Measurements from ENCODE around the gene C2CD3.

Gene C2CD3

GRCh38 chr11:74023276-74023675 is 147.5 kb downstream of the C2CD3 start:
- TF ChIP-seq, protein P1, sequence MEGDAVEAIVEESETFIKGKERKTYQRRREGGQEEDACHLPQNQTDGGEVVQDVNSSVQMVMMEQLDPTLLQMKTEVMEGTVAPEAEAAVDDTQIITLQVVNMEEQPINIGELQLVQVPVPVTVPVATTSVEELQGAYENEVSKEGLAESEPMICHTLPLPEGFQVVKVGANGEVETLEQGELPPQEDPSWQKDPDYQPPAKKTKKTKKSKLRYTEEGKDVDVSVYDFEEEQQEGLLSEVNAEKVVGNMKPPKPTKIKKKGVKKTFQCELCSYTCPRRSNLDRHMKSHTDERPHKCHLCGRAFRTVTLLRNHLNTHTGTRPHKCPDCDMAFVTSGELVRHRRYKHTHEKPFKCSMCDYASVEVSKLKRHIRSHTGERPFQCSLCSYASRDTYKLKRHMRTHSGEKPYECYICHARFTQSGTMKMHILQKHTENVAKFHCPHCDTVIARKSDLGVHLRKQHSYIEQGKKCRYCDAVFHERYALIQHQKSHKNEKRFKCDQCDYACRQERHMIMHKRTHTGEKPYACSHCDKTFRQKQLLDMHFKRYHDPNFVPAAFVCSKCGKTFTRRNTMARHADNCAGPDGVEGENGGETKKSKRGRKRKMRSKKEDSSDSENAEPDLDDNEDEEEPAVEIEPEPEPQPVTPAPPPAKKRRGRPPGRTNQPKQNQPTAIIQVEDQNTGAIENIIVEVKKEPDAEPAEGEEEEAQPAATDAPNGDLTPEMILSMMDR (IDR thresholded peaks at IDR 0.05; ENCODE audit: borderline replicate concordance, control extremely low read depth, extremely low read depth, insufficient read depth, missing control alignments) = no peak
- DNase-seq (ENCODE audit: low spot score) = no peak
- in situ Hi-C loops (cut with MboI; ENCODE audit: low sequenced_read_pairs, unreplicated experiment) = no loop called here

- in situ Hi-C loops (cut with MboI; ENCODE audit: low sequenced_read_pairs, unreplicated experiment) = no loop called here
- DNase-seq (ENCODE audit: low spot score) = no peak
- TF ChIP-seq, protein P1 (IDR thresholded peaks at IDR 0.05; ENCODE audit: borderline replicate concordance, control extremely low read depth, extremely low read depth, insufficient read depth, missing control alignments) = no peak
Observed at GRCh38 chr11:74022546-74022945, 148.3 kb downstream of the C2CD3 start.

- in situ Hi-C loops (cut with MboI; ENCODE audit: low sequenced_read_pairs, unreplicated experiment) = no loop called here
- DNase-seq (ENCODE audit: low spot score) = no peak
- TF ChIP-seq, protein P1 (IDR thresholded peaks at IDR 0.05; ENCODE audit: borderline replicate concordance, control extremely low read depth, extremely low read depth, insufficient read depth, missing control alignments) = no peak
Observed at GRCh38 chr11:74021998-74022397, 148.8 kb downstream of the C2CD3 start.

DNA sequence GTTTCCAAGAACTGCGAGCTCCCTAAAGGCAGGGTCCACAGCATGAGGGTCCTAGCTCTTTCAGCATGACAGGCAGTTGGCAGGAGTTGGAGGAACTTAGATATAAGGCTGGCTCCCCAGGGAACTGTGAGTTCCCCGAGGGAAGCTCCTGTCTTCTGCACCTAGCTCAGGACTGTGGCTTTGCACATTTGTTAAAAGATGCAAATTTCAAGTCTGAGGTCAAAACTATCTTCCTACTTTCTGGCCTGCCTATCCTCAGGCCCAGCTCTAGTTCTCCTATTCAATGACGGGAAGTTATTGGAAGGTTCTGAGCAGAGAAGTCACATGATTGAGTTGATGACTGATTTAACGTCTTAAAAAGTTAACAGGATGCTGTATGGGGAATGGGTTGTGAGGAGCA is 150.3 kb downstream of the C2CD3 start:
- in situ Hi-C loops (cut with MboI; ENCODE audit: low sequenced_read_pairs, unreplicated experiment) = no loop called here
- no peak for DNase-seq (ENCODE audit: low spot score)
- TF ChIP-seq, protein P1 (IDR thresholded peaks at IDR 0.05; ENCODE audit: borderline replicate concordance, control extremely low read depth, extremely low read depth, insufficient read depth, missing control alignments) = no peak

DNA sequence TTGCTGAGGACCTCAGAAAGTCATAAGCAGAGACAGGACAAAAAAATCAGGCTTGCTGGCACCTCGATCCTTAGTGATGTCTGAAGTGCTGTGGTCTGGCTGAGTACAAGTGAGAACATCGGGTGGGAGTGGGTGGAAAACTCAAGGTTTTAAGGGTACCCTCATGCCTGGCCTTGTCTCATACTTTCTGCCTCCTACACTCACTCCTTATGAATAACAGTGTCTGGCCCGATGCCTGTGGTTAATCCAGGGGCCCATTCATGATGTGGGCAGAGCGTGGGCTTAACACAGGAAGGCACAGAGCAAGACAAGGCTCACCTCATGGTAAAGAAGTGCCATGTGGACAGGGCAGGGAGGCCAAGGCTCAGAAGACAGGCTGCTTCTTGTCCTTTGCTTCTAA is 150.9 kb downstream of the C2CD3 start:
- no peak for DNase-seq (ENCODE audit: low spot score)
- in situ Hi-C loops (cut with MboI; ENCODE audit: low sequenced_read_pairs, unreplicated experiment) = no loop called here
- TF ChIP-seq, protein P1 (IDR thresholded peaks at IDR 0.05; ENCODE audit: borderline replicate concordance, control extremely low read depth, extremely low read depth, insufficient read depth, missing control alignments) = no peak

- TF ChIP-seq, protein P1 (IDR thresholded peaks at IDR 0.05; ENCODE audit: borderline replicate concordance, control extremely low read depth, extremely low read depth, insufficient read depth, missing control alignments) = no peak
- in situ Hi-C loops (cut with MboI; ENCODE audit: low sequenced_read_pairs, unreplicated experiment) = no loop called here
- no peak for DNase-seq (ENCODE audit: low spot score)
Observed at GRCh38 chr11:74019104-74019738, 151.6 kb downstream of the C2CD3 start.
